ENCODE data around the gene ARHGEF1.
"Not testable (repeated sequence)": the region's sequence is repeated elsewhere in the genome, so short reads cannot be mapped to it uniquely, and the experiment has no call there.

Gene ARHGEF1

GRCh38 chr19:41934849-41935374 lies 51.9 kb downstream of the ARHGEF1 start:
- DNase-seq, result peak; percentile 84

- DNase-seq, result no peak
Observed at GRCh38 chr19:41935760-41936415, 52.9 kb downstream of the ARHGEF1 start.

- DNase-seq, result peak; percentile 65
Observed at GRCh38 chr19:41936416-41936850, 53.4 kb downstream of the ARHGEF1 start.

GRCh38 chr19:41936961-41937360 lies 54.0 kb downstream of the ARHGEF1 start:
- DNase-seq, result no peak

- no peak for DNase-seq
Observed at GRCh38 chr19:41937525-41938468, 54.8 kb downstream of the ARHGEF1 start.

GRCh38 chr19:41939209-41939608 lies 56.2 kb downstream of the ARHGEF1 start:
- DNase-seq, result not testable (repeated sequence)

GRCh38 chr19:41939861-41940730 lies 57.1 kb downstream of the ARHGEF1 start:
- peak; percentile 55 for DNase-seq

GRCh38 chr19:41940731-41941409 lies 57.9 kb downstream of the ARHGEF1 start:
- DNase-seq, result no peak

GRCh38 chr19:41941410-41942202 lies 58.6 kb downstream of the ARHGEF1 start:
- DNase-seq, result no peak

- DNase-seq, result no peak
Observed at GRCh38 chr19:41944336-41944735, 61.4 kb downstream of the ARHGEF1 start.

- DNase-seq, result peak; percentile 90
Observed at GRCh38 chr19:41945135-41945766, 62.3 kb downstream of the ARHGEF1 start.

- DNase-seq, result no peak
Observed at GRCh38 chr19:41947091-41947490, 64.1 kb downstream of the ARHGEF1 start.

- peak; percentile 86 for DNase-seq
Observed at GRCh38 chr19:41951686-41952172, 68.7 kb downstream of the ARHGEF1 start.

- no peak for DNase-seq
Observed at GRCh38 chr19:41955521-41955920, 72.5 kb downstream of the ARHGEF1 start.

- no peak for DNase-seq
Observed at GRCh38 chr19:41956621-41957020, 73.6 kb downstream of the ARHGEF1 start.
